ENCODE measurements around the gene RNASEH2A.
"Not testable (repeated sequence)": the region's sequence is repeated elsewhere in the genome, so short reads cannot be mapped to it uniquely, and the experiment has no call there.

DNA sequence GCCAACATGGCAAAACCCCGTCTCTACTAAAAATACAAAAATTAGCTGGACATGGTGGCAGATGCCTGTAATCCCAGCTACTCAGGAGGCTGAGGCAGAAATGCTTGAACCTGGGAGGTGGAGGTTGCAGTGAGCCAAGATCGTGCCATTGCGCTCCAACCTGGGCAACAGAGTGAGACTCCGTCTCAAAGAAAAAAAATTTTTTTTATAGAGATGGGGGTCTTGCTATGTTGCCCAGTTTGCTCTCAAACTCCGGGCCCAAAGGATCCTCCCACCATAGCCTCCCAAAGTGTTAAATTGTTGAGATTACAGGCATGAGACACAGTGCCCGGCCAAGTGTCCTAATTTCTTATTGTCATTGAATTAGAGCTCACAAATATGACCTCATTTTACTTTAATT lies 10.8 kb downstream of the RNASEH2A start:
- TF ChIP-seq, protein P1, sequence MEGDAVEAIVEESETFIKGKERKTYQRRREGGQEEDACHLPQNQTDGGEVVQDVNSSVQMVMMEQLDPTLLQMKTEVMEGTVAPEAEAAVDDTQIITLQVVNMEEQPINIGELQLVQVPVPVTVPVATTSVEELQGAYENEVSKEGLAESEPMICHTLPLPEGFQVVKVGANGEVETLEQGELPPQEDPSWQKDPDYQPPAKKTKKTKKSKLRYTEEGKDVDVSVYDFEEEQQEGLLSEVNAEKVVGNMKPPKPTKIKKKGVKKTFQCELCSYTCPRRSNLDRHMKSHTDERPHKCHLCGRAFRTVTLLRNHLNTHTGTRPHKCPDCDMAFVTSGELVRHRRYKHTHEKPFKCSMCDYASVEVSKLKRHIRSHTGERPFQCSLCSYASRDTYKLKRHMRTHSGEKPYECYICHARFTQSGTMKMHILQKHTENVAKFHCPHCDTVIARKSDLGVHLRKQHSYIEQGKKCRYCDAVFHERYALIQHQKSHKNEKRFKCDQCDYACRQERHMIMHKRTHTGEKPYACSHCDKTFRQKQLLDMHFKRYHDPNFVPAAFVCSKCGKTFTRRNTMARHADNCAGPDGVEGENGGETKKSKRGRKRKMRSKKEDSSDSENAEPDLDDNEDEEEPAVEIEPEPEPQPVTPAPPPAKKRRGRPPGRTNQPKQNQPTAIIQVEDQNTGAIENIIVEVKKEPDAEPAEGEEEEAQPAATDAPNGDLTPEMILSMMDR (IDR thresholded peaks at IDR 0.05), result not testable (repeated sequence)
- not testable (repeated sequence) for TF ChIP-seq ZFX (IDR thresholded peaks at IDR 0.05; ENCODE audit: borderline replicate concordance)
